ENCODE results near the gene WDR74.
A peak's percentile ranks its signal among the peaks of the same experiment; 100 is the strongest.

DNA sequence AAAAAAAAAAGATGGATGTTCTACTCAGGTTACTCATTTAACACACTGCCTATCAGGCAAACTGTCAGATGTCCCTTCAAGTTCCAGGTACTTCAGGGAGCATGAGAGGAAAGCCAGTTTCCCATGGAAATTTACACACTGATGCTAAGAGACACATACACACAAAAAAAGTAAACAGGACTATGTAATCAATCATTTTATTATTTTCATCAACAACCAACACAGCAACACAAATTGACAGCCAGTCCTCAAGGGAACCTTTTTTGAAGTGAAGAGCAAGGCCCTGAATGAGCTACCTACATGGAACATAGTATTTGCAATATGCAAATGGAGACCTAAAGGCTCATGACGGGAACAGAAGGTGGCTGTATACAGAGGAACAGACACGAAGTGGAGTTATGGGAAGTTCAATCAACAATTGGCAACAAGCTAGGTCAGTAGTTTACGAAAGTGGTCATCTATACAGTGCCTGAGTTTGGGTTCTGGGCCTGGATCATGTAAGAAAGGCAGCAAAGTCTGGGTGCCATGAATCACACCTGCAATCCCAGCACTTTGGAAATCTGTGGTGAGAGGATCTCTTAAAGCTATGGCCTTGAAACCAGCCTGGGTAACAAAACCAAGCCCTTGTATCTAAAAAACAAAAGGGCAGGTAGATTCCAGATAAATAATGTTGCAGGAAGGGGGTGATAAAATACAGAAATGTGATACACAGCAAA is 12.6 kb upstream of the WDR74 start:
- TF ChIP-seq POLR2A (IDR thresholded peaks at IDR 0.05; ENCODE audit: low read depth, low read length) (peak; percentile 13; the same call in 1 of the 2 replicates), POLR2AphosphoS5 (IDR thresholded peaks at IDR 0.05; ENCODE audit: low read depth, low read length) (no peak; the same call in 1 of the 2 replicates), TAF1 (IDR thresholded peaks at IDR 0.05; ENCODE audit: low read depth, low read length) (no peak), POU2F2 (IDR thresholded peaks at IDR 0.05; ENCODE audit: low read depth, low read length) (0 out of 2 replicates have a peak, but pooled peaks have one; percentile 55), SPI1 (IDR thresholded peaks at IDR 0.05; ENCODE audit: low read depth, low read length) (no peak), PAX5 (IDR thresholded peaks at IDR 0.05; ENCODE audit: insufficient read depth, low read length, severe bottlenecking) (no peak)

All from GM12891 (cell line).